ENCODE results near the gene ZNF580.

The ZNF580 gene

GRCh38 chr19:55652311-55653128 is 11.7 kb downstream of the ZNF580 start:
- Histone ChIP-seq H3K4me3 (ENCODE audit: low read length in 2 of 2) (no peak overlapping the region), H3K27me3 (ENCODE audit: control insufficient read depth in 2 of 2, insufficient read depth in 2 of 2, low read length in 2 of 2) (no peaks in the 10 kb centered on the region), H3K27ac (ENCODE audit: low read depth in 2 of 2, low read length in 2 of 2) (no peak overlapping the region), H3K9ac (ENCODE audit: low read depth in 1 of 2, low read length in 2 of 2) (no peak overlapping the region), H3K9me3 (ENCODE audit: control insufficient read depth in 2 of 2, low read length in 2 of 2) (no peaks in the 10 kb centered on the region), H3K36me3 (ENCODE audit: control insufficient read depth in 2 of 2, insufficient read depth in 2 of 2, low read length in 2 of 2) (no peaks in the 10 kb centered on the region), H3K4me1 (ENCODE audit: control insufficient read depth in 2 of 2, insufficient read depth in 2 of 2, low read length in 2 of 2) (peaks cover 24 to 34% of the 10 kb centered on the region in 2 donors)

GRCh38 chr19:55653651-55654322 is 13.0 kb downstream of the ZNF580 start:
- Histone ChIP-seq H3K36me3 (ENCODE audit: control insufficient read depth in 2 of 2, insufficient read depth in 2 of 2, low read length in 2 of 2) (peaks cover 1 to 3% of the 10 kb centered on the region in 2 donors), H3K27ac (ENCODE audit: low read depth in 2 of 2, low read length in 2 of 2) (peak overlapping the region; percentile 96 to 97), H3K4me1 (ENCODE audit: control insufficient read depth in 2 of 2, insufficient read depth in 2 of 2, low read length in 2 of 2) (peaks cover 27 to 30% of the 10 kb centered on the region in 2 donors), H3K27me3 (ENCODE audit: control insufficient read depth in 2 of 2, insufficient read depth in 2 of 2, low read length in 2 of 2) (no peaks in the 10 kb centered on the region), H3K4me3 (ENCODE audit: low read length in 2 of 2) (peak overlapping the region; percentile 83 to 92), H3K9ac (ENCODE audit: low read depth in 1 of 2, low read length in 2 of 2) (peak overlapping the region; percentile 92 to 99), H3K9me3 (ENCODE audit: control insufficient read depth in 2 of 2, low read length in 2 of 2) (no peaks in the 10 kb centered on the region)

DNA sequence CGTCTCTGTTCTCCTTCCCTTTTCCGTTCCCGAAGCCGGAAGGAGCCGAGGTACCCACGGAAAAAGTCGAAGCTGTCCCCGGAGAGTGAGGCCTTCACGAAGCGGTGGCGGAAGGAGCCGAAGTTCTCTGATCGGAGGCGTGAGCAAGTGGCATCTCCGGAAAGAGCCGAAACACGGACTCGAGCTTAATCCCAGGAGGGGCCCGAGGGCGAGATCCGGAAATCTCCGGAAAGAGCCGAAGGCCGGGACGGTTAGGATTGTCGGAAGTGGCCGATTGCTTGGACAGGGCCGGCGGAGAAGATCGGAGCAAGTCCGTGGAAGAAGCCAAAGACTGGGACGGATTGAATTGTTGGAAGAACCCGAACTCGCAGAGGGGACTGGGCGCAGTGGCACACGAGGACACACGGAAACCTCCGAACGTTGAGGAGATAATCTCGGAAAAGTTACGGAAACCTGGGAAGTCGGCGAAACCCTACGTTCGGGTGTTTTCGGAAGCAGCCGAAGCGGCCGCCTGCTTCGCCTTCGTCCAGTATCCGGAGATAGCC is 13.6 kb downstream of the ZNF580 start:
- Histone ChIP-seq H3K9me3 (ENCODE audit: control insufficient read depth in 2 of 2, low read length in 2 of 2) (no peaks in the 10 kb centered on the region), H3K4me3 (ENCODE audit: low read length in 2 of 2) (peak overlapping the region; percentile 83 to 92), H3K27ac (ENCODE audit: low read depth in 2 of 2, low read length in 2 of 2) (peak overlapping the region; percentile 96 to 97), H3K9ac (ENCODE audit: low read depth in 1 of 2, low read length in 2 of 2) (peak overlapping the region; percentile 92 to 99), H3K4me1 (ENCODE audit: control insufficient read depth in 2 of 2, insufficient read depth in 2 of 2, low read length in 2 of 2) (peaks cover 26 to 30% of the 10 kb centered on the region in 2 donors), H3K27me3 (ENCODE audit: control insufficient read depth in 2 of 2, insufficient read depth in 2 of 2, low read length in 2 of 2) (no peaks in the 10 kb centered on the region), H3K36me3 (ENCODE audit: control insufficient read depth in 2 of 2, insufficient read depth in 2 of 2, low read length in 2 of 2) (peaks cover 5% of the 10 kb centered on the region in 2 donors)

DNA sequence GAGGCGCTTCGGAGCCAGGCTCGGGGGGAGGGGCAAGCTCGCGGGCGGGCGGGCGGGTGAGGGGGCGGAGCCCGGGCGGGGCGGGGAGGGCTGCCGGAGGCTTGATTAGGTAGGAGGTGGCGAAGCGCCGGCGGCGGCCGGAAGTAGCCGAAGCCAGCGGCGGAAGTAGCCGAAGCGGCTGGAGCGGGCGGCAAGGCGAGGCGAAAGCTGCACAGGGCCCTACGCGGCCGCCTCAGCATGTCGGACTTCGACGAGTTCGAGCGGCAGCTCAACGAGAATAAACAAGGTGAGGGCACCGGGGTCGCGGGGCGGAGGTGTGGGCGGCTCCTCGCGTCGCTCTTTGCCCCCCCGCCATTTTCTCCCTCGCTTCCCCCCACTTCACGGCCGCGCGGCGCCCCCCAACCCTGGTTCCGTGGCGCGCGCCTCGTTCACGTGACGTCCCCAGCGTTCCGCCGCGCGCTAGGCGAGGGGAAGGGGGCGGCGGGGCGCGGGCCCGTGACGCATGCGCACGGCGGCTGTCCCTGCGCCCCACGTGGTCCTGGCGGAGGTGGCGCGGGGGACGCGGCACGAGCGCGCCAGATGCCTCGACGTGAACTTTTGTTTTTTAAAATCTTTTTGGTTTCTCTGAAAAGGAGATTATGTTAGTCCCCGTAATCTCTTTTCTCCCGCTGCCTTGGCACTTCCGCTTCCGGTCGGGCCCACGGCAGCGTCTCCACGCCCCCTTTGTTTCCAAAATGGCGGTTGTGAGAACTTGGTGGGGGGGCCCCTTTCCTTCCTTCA is 14.3 kb downstream of the ZNF580 start, which contains the start of gene U2AF2:
U2AF2 (plus strand) TSS at position 168 of the 780 bp plus-strand sequence; CDS start at position 238, 70 bp downstream.
- peaks cover 10 to 12% of the 10 kb centered on the region in 2 donors for H3K36me3 ChIP-seq (ENCODE audit: control insufficient read depth in 2 of 2, insufficient read depth in 2 of 2, low read length in 2 of 2)
- peak within 1 kb of the TSS; percentile 96 to 99 for H3K9ac ChIP-seq (ENCODE audit: low read depth in 1 of 2, low read length in 2 of 2)
- H3K9me3 ChIP-seq (ENCODE audit: control insufficient read depth in 2 of 2, low read length in 2 of 2), result no peaks in the 10 kb centered on the region
- H3K27me3 ChIP-seq (ENCODE audit: control insufficient read depth in 2 of 2, insufficient read depth in 2 of 2, low read length in 2 of 2), result no peaks in the 10 kb centered on the region
- H3K4me1 ChIP-seq (ENCODE audit: control insufficient read depth in 2 of 2, insufficient read depth in 2 of 2, low read length in 2 of 2), result peaks cover 26 to 30% of the 10 kb centered on the region in 2 donors
- peak within 1 kb of the TSS; percentile 98 to 99 for H3K27ac ChIP-seq (ENCODE audit: low read depth in 2 of 2, low read length in 2 of 2)
- peak within 1 kb of the TSS; percentile 85 to 94 for H3K4me3 ChIP-seq (ENCODE audit: low read length in 2 of 2)

DNA sequence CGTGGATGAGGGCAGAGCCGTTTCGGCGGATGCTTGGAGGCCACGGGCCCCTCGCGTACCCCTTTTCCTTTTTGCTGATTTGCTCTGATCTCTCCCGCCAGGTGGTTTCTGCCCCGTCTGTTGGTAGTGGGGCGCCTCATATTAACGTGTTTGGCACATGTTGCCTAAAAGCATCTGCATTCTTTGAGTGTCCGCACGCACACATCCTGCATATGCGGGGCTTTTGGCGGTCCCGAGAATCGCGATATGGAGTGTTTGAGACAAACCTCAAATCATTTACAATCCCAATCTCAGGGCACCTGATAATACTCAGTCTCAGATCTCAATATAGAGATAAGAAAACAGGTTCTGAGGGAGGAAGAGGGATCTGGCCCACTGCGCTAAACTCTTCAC is 14.8 kb downstream of the ZNF580 start:
- Histone ChIP-seq H3K9me3 (ENCODE audit: control insufficient read depth in 2 of 2, low read length in 2 of 2) (no peaks in the 10 kb centered on the region), H3K27ac (ENCODE audit: low read depth in 2 of 2, low read length in 2 of 2) (peak overlapping the region; percentile 98 to 99), H3K9ac (ENCODE audit: low read depth in 1 of 2, low read length in 2 of 2) (peak overlapping the region; percentile 87 to 96), H3K4me3 (ENCODE audit: low read length in 2 of 2) (peak overlapping the region; percentile 85 to 94), H3K4me1 (ENCODE audit: control insufficient read depth in 2 of 2, insufficient read depth in 2 of 2, low read length in 2 of 2) (peaks cover 26 to 30% of the 10 kb centered on the region in 2 donors), H3K36me3 (ENCODE audit: control insufficient read depth in 2 of 2, insufficient read depth in 2 of 2, low read length in 2 of 2) (peaks cover 13 to 17% of the 10 kb centered on the region in 2 donors), H3K27me3 (ENCODE audit: control insufficient read depth in 2 of 2, insufficient read depth in 2 of 2, low read length in 2 of 2) (no peaks in the 10 kb centered on the region)

GRCh38 chr19:55656552-55656951 is 15.8 kb downstream of the ZNF580 start:
- H3K4me1 ChIP-seq (ENCODE audit: control insufficient read depth in 2 of 2, insufficient read depth in 2 of 2, low read length in 2 of 2), result peaks cover 26 to 30% of the 10 kb centered on the region in 2 donors
- peak overlapping the region; percentile 87 to 96 for H3K9ac ChIP-seq (ENCODE audit: low read depth in 1 of 2, low read length in 2 of 2)
- no peak overlapping the region for H3K27ac ChIP-seq (ENCODE audit: low read depth in 2 of 2, low read length in 2 of 2)
- H3K36me3 ChIP-seq (ENCODE audit: control insufficient read depth in 2 of 2, insufficient read depth in 2 of 2, low read length in 2 of 2), result peaks cover 21 to 27% of the 10 kb centered on the region in 2 donors
- H3K4me3 ChIP-seq (ENCODE audit: low read length in 2 of 2), result peak overlapping the region; percentile 85 to 94
- H3K27me3 ChIP-seq (ENCODE audit: control insufficient read depth in 2 of 2, insufficient read depth in 2 of 2, low read length in 2 of 2), result no peaks in the 10 kb centered on the region
- H3K9me3 ChIP-seq (ENCODE audit: control insufficient read depth in 2 of 2, low read length in 2 of 2), result no peaks in the 10 kb centered on the region

GRCh38 chr19:55656988-55657747 is 16.4 kb downstream of the ZNF580 start:
- Histone ChIP-seq H3K27ac (ENCODE audit: low read depth in 2 of 2, low read length in 2 of 2) (no peak overlapping the region), H3K9me3 (ENCODE audit: control insufficient read depth in 2 of 2, low read length in 2 of 2) (no peaks in the 10 kb centered on the region), H3K36me3 (ENCODE audit: control insufficient read depth in 2 of 2, insufficient read depth in 2 of 2, low read length in 2 of 2) (peaks cover 27 to 32% of the 10 kb centered on the region in 2 donors), H3K27me3 (ENCODE audit: control insufficient read depth in 2 of 2, insufficient read depth in 2 of 2, low read length in 2 of 2) (no peaks in the 10 kb centered on the region), H3K9ac (ENCODE audit: low read depth in 1 of 2, low read length in 2 of 2) (peak overlapping the region; percentile 49 to 87), H3K4me3 (ENCODE audit: low read length in 2 of 2) (peak overlapping the region; percentile 85 to 94), H3K4me1 (ENCODE audit: control insufficient read depth in 2 of 2, insufficient read depth in 2 of 2, low read length in 2 of 2) (peaks cover 26 to 30% of the 10 kb centered on the region in 2 donors)

DNA sequence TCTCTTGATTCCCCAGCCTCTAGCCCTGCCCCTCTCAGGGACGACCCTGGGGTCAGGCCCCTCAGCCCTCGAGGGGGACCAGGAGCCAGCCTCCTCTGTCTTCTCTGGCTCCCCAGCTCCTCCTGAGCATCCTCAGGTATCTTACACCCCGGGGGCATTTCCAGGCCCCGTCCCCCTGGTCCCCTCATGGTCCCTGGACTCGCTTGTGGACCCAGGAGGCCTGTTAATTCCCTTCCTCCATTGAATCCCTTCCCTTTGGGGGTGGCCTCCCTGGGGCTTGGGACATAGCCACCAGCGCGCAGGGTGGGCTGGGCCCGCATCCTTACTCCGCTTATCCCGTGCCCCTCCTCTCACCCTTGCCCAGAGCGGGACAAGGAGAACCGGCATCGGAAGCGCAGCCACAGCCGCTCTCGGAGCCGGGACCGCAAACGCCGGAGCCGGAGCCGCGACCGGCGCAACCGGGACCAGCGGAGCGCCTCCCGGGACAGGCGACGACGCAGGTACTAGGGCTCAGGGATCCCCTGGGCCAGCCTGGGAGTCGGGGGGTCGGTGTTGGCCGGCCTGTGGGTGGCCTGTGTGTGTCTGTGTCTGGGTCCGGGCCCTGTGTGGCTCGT is 18.2 kb downstream of the ZNF580 start:
- peaks cover 26 to 30% of the 10 kb centered on the region in 2 donors for H3K4me1 ChIP-seq (ENCODE audit: control insufficient read depth in 2 of 2, insufficient read depth in 2 of 2, low read length in 2 of 2)
- H3K9ac ChIP-seq (ENCODE audit: low read depth in 1 of 2, low read length in 2 of 2), result no peak overlapping the region
- no peak overlapping the region for H3K4me3 ChIP-seq (ENCODE audit: low read length in 2 of 2)
- peaks cover 43 to 48% of the 10 kb centered on the region in 2 donors for H3K36me3 ChIP-seq (ENCODE audit: control insufficient read depth in 2 of 2, insufficient read depth in 2 of 2, low read length in 2 of 2)
- H3K9me3 ChIP-seq (ENCODE audit: control insufficient read depth in 2 of 2, low read length in 2 of 2), result no peaks in the 10 kb centered on the region
- no peak overlapping the region for H3K27ac ChIP-seq (ENCODE audit: low read depth in 2 of 2, low read length in 2 of 2)
- H3K27me3 ChIP-seq (ENCODE audit: control insufficient read depth in 2 of 2, insufficient read depth in 2 of 2, low read length in 2 of 2), result no peaks in the 10 kb centered on the region

DNA sequence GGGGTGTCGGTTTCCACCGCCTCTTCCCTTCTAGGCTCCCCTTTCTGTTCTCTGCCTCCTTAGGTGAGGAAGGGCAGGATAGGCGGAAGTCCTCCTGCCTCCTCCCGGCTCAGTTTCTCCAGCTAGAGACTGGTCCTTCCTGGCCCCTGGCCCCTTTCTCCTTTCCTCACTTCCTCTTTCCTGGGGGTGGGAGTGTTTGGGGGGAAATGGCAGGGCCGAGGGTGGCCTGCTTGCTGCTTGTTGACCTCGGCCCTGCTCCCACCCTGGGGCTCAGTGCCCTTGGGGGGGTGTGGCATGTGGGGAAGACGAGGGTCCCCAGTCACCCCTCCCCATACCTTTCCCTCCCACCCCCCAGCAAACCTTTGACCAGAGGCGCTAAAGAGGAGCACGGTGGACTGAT is 19.0 kb downstream of the ZNF580 start:
- Histone ChIP-seq H3K4me1 (ENCODE audit: control insufficient read depth in 2 of 2, insufficient read depth in 2 of 2, low read length in 2 of 2) (peaks cover 26 to 30% of the 10 kb centered on the region in 2 donors), H3K9ac (ENCODE audit: low read depth in 1 of 2, low read length in 2 of 2) (no peak overlapping the region), H3K36me3 (ENCODE audit: control insufficient read depth in 2 of 2, insufficient read depth in 2 of 2, low read length in 2 of 2) (peaks cover 51 to 55% of the 10 kb centered on the region in 2 donors), H3K27me3 (ENCODE audit: control insufficient read depth in 2 of 2, insufficient read depth in 2 of 2, low read length in 2 of 2) (no peaks in the 10 kb centered on the region), H3K9me3 (ENCODE audit: control insufficient read depth in 2 of 2, low read length in 2 of 2) (no peaks in the 10 kb centered on the region), H3K4me3 (ENCODE audit: low read length in 2 of 2) (no peak overlapping the region), H3K27ac (ENCODE audit: low read depth in 2 of 2, low read length in 2 of 2) (no peak overlapping the region)
